ENCODE results near the gene PGAP6.
A peak's percentile ranks its signal among the peaks of the same experiment; 100 is the strongest.
"Not testable (repeated sequence)": the region's sequence is repeated elsewhere in the genome, so short reads cannot be mapped to it uniquely, and the experiment has no call there.

PGAP6 gene

DNA sequence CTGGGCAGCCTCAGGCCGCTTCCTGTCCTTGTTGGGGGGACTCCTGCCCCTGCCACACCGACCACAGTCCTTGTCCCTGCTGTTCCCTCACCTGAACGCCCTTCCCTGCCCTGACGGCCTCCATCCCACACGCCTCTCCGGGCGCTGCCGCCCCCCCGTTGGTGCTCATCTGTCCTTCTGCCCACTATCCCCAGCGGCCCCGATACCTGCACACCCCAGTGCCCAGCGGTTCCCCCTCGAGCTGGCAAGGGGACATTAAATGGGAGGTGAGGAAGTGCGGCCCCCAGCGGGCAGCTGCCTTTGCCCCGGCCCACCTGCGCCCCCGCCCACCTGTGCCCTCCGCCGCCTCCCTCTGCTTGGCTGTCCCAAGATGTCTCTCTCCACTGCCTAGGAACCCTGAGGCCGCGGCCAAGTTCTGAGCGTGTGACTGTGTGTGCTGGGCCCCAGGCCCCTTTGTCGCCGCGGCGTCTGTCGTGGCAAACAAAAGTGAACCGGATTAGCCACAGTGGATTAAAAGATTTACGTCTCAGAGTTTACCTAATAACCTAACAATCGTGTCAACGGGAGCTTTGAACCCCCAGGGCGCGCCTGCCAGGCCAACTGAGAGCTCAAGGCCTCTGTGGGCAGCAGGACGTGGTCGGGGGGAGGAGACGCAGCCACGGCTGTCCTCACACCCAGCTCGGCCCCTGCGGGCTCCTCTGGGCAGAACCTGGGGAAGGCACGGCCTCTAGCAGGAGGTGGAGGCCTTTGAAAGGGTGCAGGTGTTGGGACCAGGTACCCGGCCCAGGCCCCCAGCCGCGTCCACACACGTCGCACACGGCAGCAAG lies 21.7 kb downstream of the PGAP6 start:
- intact Hi-C loops (cut with DNase I) = loop anchor here (10.0 kb wide), 1 partner anchor 125 kb away; the partner anchor contains the start of gene FAM234A
- DNase-seq = no peak

GRCh38 chr16:359067-359763 lies 22.6 kb downstream of the PGAP6 start:
- DNase-seq = no peak
- intact Hi-C loops (cut with DNase I) = loop anchor here (10.0 kb wide), 1 partner anchor 124 kb away; the partner anchor contains the start of gene FAM234A

DNA sequence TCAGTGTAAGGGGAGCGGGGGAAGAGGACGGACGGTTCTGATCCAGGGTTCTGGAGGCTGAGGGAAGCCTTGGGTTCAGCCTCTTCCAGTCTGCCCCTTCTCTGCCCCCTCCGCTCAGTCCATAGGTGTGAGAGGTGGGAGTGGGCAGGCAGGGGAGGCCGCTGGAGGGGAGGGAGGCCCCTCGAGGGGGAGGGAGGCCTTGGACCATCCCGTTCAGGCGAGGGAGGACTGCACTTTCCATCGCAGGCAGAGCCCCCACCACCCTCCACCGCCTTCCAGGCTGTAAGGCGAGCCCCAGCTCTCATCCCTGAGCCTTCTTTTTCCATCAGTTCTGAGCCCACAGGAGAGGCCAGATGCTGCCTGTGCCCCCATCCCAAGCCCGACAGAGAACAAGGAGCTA lies 25.0 kb downstream of the PGAP6 start:
- DNase-seq = no peak
- intact Hi-C loops (cut with DNase I) = loop anchor here (10.0 kb wide), 1 partner anchor 122 kb away; the partner anchor contains the start of gene FAM234A

DNA sequence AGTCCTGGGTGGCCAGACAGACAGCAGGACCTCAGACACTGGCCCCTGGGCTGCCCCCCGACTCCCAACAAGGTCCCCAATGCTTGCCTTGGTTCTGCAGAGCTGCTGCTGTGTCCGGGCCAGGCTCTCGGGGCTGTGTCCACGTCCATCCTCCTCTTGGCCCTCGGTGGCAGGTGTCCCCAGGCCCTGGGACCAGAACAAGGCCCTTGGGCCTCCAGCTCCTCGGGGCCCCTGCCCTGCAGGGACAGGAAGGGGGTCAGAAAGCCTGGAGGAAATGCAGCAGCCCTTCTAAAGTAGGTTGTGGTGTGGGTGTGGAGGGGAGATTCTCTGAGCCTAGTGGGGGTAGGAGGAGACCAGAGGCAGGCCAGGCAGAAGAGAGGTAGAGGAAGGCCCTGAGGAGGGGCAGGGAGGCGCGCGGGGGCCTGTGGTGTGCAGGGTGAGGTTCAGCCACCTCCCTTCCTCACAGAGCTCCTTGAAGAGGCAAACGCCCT lies 26.8 kb downstream of the PGAP6 start:
- DNase-seq = no peak
- intact Hi-C loops (cut with DNase I) = loop anchor here (10.0 kb wide), 1 partner anchor 120 kb away; the partner anchor contains the start of gene FAM234A

GRCh38 chr16:354291-354881 lies 27.4 kb downstream of the PGAP6 start:
- intact Hi-C loops (cut with DNase I) = loop anchor here (10.0 kb wide), 1 partner anchor 120 kb away; the partner anchor contains the start of gene FAM234A
- DNase-seq = no peak

DNA sequence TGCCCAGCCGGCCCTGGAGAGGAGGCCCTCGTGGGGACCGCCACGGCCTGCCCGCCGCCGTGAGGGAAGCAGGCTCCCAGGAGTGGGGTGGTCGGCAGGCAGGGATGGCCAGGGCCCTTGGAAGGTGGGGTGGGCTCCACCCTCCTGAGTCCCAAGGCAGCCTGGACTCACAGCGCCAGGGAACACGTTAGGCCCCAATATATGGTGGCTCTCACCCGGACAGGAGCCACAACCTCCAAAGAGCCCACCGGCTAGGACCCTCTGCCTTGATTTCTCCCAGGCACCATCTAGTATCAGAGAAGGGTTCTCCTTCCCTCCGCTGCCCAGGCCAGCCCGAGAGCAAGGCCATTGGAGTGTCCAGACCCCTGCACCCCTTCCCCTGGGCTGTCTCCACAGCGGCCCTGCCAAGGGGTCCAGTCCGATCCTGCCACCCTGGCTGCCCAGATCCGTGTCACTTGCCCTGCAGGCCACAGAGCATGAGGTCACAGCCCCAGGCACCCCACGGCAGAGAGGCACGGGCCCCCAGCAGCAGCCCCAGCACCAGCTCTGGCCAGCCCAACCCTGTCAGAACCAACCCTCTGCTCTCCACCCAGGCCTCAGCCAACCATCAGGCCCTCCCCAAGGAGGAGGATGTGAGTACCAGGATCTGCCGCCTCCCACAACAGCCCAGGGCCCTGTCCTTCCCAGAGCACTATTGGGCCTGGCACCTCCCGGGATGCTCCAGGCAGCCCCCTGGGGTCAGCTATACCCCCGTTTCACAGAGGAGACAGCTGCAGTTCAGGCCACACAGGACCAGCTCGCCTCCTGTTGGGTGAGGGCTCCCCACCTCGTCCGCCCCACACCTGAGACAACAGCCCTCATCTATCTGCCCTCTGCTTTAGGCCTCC lies 28.1 kb downstream of the PGAP6 start:
- intact Hi-C loops (cut with DNase I) = loop anchor here (10.0 kb wide), 1 partner anchor 119 kb away; the partner anchor contains the start of gene FAM234A
- DNase-seq = no peak

DNA sequence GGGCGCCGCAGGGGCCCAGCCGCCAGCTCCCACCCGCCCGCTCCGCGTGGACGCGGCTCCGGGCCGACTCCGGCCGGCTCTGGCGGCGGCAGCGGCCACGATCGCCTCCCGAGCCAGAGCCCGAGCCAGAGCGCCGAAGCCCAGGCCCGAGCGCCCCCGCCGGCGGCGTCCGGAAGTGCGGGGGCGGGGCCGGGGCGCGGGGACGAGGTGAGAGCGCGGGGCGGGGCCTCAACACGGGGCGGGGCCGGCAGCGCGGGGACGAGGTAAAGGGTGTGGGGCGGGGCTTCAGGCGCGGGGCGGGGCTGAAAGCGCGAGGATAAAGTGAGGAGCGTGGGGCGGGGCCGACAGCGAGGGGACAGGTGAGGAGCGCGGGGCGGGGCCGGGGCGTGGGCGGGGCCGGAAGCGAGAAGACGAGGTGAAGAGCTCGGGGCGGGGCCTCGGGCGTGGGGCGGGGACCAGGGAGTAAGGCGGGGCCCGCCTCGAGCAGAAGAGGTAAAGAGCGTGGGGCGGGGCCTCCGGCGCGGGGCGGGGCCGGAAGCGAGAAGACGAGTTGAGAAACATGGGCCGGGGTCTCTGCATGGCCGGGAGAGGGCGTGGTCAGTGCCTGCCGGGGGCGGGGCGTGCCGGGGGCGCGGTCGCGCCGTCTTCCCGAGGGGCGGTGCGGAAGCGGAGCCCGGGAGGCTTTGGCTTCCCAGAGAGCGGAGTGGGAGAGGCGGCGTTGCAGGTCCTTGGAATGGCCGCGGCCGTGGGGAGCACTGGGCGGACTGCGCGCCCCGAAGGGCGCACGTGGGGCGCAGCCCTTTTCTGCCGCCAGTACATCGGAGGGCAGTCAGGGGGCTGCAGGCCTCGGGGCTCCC lies 29.0 kb downstream of the PGAP6 start, which contains the start of gene AXIN1:
Gene AXIN1, minus strand, starts transcription at position 177 of the 857 bp plus-strand sequence. CDS start 5,698 bp downstream, outside the sequence.
- peak; percentile 91 to 99 (median 97) for DNase-seq
- intact Hi-C loops (cut with DNase I) = loop anchor here (10.0 kb wide), 1 partner anchor 118 kb away; the partner anchor contains the start of gene FAM234A

DNA sequence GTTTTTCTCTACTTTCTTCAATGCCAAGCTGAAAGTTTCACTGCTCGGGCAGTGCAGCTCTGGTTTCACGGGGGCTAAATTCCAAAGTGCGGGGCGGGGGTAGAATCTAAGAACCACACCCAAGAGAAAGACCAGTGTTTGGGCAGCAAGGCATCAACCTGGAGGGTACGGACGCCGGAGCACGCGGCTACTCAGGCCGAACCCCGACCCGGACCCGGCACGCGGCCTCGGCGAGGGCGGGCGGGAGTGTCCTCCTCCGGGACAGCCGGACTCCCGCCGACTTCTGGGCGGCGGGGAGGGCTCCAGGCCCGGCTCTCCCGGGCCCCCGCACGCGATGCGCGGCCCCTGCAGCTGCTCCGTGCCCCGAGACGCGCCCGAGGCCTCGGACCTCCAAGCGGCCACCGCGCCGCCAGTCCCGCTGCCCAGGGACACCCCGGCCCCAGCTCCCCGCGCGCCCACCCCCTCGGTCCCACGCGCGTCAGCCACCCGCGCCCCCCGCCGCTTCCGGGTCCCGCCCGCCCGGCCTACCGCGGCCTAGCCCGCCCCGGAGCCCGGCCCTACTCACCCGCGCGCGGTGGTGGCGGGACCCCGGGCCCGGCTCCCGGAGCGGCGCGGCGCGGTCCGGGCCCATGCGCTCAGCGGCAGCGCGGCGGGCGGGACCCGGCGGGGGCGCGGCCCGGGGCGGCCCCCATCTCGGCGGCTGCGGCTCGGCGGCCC lies 29.8 kb downstream of the PGAP6 start:
- intact Hi-C loops (cut with DNase I) = loop anchor here (10.0 kb wide), 1 partner anchor 117 kb away; the partner anchor contains the start of gene FAM234A

DNA sequence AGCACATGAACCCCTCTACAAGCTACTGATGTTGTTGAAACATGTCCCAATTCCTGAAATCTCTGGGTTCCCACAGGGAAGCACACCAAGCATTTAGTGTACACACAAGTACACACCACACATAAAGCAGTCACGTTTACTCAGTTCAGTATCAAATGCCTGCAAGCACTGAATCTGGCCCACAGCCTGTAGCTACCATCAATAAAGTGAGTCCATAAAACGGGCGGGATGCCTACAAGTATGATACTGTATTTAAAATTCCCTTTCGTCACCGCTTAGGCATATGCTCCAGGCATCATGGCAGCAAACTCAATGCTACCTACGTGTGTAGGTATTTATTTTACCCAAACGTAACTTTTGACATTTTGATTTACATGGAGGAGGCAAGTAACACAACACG lies 31.6 kb downstream of the PGAP6 start:
- intact Hi-C loops (cut with DNase I) = loop anchor here (10.0 kb wide), 1 partner anchor 115 kb away; the partner anchor contains the start of gene FAM234A
- no peak for DNase-seq

More for the DNA sequence above, 29.8 kb downstream of the PGAP6 start:
- DNase-seq = peak in 15 of 42 donors; percentile 29 to 63 (median 49)

- intact Hi-C loops (cut with DNase I) = no loop called here
- no peak for DNase-seq
These were observed 32.6 kb downstream of the PGAP6 start for GRCh38 chr16:349211-349610.

DNA sequence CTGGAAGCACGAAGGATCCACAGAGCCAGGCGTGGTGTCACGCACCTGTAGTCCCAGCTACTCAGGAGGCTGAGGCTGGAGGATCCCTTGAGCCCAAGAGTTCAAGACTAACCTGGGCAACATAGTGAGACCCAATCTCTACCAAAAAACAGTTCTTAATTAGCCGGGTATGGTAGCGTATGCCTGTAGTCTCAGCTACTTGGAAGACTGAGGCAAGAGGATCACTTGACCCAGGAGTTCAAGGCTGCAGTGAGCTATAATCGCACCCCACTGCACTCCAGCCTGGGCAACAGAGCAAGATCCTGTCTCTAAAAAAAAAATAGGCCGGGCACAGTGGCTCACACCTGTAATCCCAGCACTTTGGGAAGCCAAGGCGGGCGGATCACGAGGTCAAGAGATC lies 33.3 kb downstream of the PGAP6 start:
- intact Hi-C loops (cut with DNase I); DNase-seq: not testable (repeated sequence)

GRCh38 chr16:347203-347602 lies 34.6 kb downstream of the PGAP6 start:
- intact Hi-C loops (cut with DNase I) = no loop called here
- DNase-seq = peak in 2 of 42 donors; percentile 26 to 43

GRCh38 chr16:346587-346986 lies 35.2 kb downstream of the PGAP6 start:
- intact Hi-C loops (cut with DNase I) = no loop called here
- no peak for DNase-seq

GRCh38 chr16:345772-346171 lies 36.0 kb downstream of the PGAP6 start:
- DNase-seq = no peak
- intact Hi-C loops (cut with DNase I) = no loop called here

- intact Hi-C loops (cut with DNase I) = no loop called here
- no peak for DNase-seq
These were observed 39.1 kb downstream of the PGAP6 start for GRCh38 chr16:342455-343213.

DNA sequence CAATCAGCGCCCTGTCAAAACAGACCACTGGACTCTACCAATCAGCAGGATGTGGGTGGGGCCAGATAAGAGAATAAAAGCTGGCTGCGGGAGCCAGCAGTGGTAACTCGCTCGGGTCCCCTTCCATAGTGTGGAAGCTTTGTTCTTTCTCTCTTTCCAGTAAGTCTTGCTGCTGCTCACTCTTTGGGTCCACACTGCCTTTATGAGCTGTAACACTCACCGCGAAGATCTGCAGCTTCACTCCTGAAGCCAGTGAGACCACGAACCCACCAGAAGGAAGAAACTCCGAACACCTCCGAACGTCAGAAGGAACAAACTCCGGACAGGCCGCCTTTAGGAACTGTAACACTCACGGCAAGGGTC lies 39.8 kb downstream of the PGAP6 start:
- DNase-seq; intact Hi-C loops (cut with DNase I): not testable (repeated sequence)
